SU-DHL-6 (cell line): ENCODE data around the gene PDE4B.

Experiments used
- H2AFZ ChIP-seq: fragments of 200-600 bp; sonication (generic); 2 replicates; pipeline ENCODE4 v1.6.1; 2014; ENCODE audit warnings: low read depth, mild to moderate bottlenecking, moderate library complexity, mixed read lengths, antibody characterized with exemption, low read length; ENCODE audit not compliant: severe bottlenecking
- H3F3A ChIP-seq: fragments of 200-600 bp; shearing (Covaris generic); 2 replicates; pipeline ENCODE4 v1.6.0; 2016; ENCODE audit warnings: antibody characterized with exemption, mild to moderate bottlenecking; ENCODE audit not compliant: insufficient read depth
- H3K27ac ChIP-seq: fragments of 200-600 bp; sonication (generic); 2 replicates; pipeline ENCODE4 v1.5.1; 2016; ENCODE audit warnings: low read depth, mild to moderate bottlenecking, low read length, moderate library complexity, mixed read lengths
- H3K27me3 ChIP-seq: fragments of 200-600 bp; sonication (generic), shearing (Covaris generic); 2 replicates; pipeline ENCODE4 v1.6.0; 2014; ENCODE audit warnings: mild to moderate bottlenecking, low read length
- H3K36me3 ChIP-seq: fragments of 200-600 bp; sonication (generic); 2 replicates; pipeline ENCODE4 v1.6.1; 2014; ENCODE audit warnings: mild to moderate bottlenecking, low read length, mixed read lengths
- H3K4me2 ChIP-seq: fragments of 300-600, 200-600 bp; shearing (Covaris generic), sonication (generic); 2 replicates; pipeline ENCODE4 v1.6.0; 2014; ENCODE audit warnings: low read length, low read depth, mild to moderate bottlenecking; ENCODE audit not compliant: poor library complexity, severe bottlenecking
- H3K4me3 ChIP-seq: fragments of 200-600 bp; sonication (generic); 2 replicates; pipeline ENCODE4 v1.5.1; 2014; ENCODE audit warnings: antibody characterized with exemption, low read length, mild to moderate bottlenecking, mixed read lengths; ENCODE audit not compliant: insufficient read depth, poor library complexity, severe bottlenecking
- H3K79me2 ChIP-seq: fragments of 200-600 bp; sonication (generic); 2 replicates; pipeline ENCODE4 v1.6.1; 2014; ENCODE audit warnings: mild to moderate bottlenecking, low read length, moderate library complexity; ENCODE audit not compliant: insufficient read depth
- H3K9ac ChIP-seq: fragments of 200-600 bp; sonication (generic); 2 replicates; pipeline ENCODE4 v1.7.0; 2014; ENCODE audit warnings: mild to moderate bottlenecking, low read length
- H3K9me2 ChIP-seq: fragments of 200-600 bp; sonication (generic); replicated peaks from 2 replicates; pipeline ENCODE4 v1.6.1; 2014; ENCODE audit warnings: low read length; ENCODE audit not compliant: insufficient read depth
- H3K9me3 ChIP-seq: fragments of 200-600 bp; sonication (generic); 2 replicates; pipeline ENCODE4 v1.6.1; 2014; ENCODE audit warnings: low read length, mixed read lengths; ENCODE audit not compliant: insufficient read depth
- H4K20me1 ChIP-seq: fragments of 200-600 bp; sonication (generic); 2 replicates; pipeline ENCODE4 v1.6.1; 2014; ENCODE audit warnings: low read depth, mild to moderate bottlenecking, antibody characterized with exemption, low read length, moderate library complexity, mixed read lengths
- CTCF ChIP-seq: fragments of 200-600 bp; sonication (generic); IDR thresholded peaks from one replicate; pipeline ENCODE4 v1.5.1; 2017; ENCODE audit warnings: antibody characterized with exemption, mild to moderate bottlenecking, low read length, moderate library complexity; ENCODE audit not compliant: insufficient read depth, poor library complexity, severe bottlenecking
- EZH2phosphoT487 ChIP-seq: fragments of 200-600 bp; sonication (generic), shearing (Covaris generic); conservative IDR thresholded peaks from 2 replicates; pipeline ENCODE4 v1.6.1; 2018; ENCODE audit warnings: mild to moderate bottlenecking, antibody characterized with exemption, low read length, moderate library complexity, mixed read lengths

The PDE4B gene

GRCh38 chr1:66326867-66327266 is 534.2 kb downstream of the PDE4B start:
- no peaks in the 10 kb centered on the region for H4K20me1 ChIP-seq
- H3K36me3 ChIP-seq, result no peaks in the 10 kb centered on the region
- no peaks in the 10 kb centered on the region for H3K9me2 ChIP-seq
- H3K79me2 ChIP-seq, result no peaks in the 10 kb centered on the region
- H2AFZ ChIP-seq, result no peak overlapping the region
- no peak overlapping the region for H3K27ac ChIP-seq
- no peak overlapping the region for H3K4me2 ChIP-seq
- H3K9ac ChIP-seq, result no peak overlapping the region
- H3K27me3 ChIP-seq, result no peaks in the 10 kb centered on the region; the same call in 1 of the 2 replicates
- H3K4me3 ChIP-seq, result no peak overlapping the region
- no peaks in the 10 kb centered on the region for H3K9me3 ChIP-seq
- TF ChIP-seq CTCF, result no peak
- H3F3A ChIP-seq, result no peaks in the 10 kb centered on the region

- no peak for TF ChIP-seq CTCF
- TF ChIP-seq EZH2phosphoT487, result no peak
- Histone ChIP-seq H3K4me2 (no peak overlapping the region), H3F3A (no peaks in the 10 kb centered on the region), H3K36me3 (no peaks in the 10 kb centered on the region), H2AFZ (no peak overlapping the region), H3K27me3 (no peaks in the 10 kb centered on the region; the same call in 1 of the 2 replicates), H3K9me3 (no peaks in the 10 kb centered on the region), H3K79me2 (no peaks in the 10 kb centered on the region), H3K4me3 (no peak overlapping the region), H4K20me1 (no peaks in the 10 kb centered on the region), H3K9me2 (no peaks in the 10 kb centered on the region), H3K9ac (no peak overlapping the region), H3K27ac (no peak overlapping the region)
Observed at GRCh38 chr1:66327588-66327987, 534.9 kb downstream of the PDE4B start.

GRCh38 chr1:66328896-66329295 is 536.2 kb downstream of the PDE4B start:
- no peaks in the 10 kb centered on the region for H3F3A ChIP-seq
- no peaks in the 10 kb centered on the region for H3K9me3 ChIP-seq
- H3K36me3 ChIP-seq, result no peaks in the 10 kb centered on the region
- no peaks in the 10 kb centered on the region for H4K20me1 ChIP-seq
- H3K9me2 ChIP-seq, result no peaks in the 10 kb centered on the region
- H2AFZ ChIP-seq, result no peak overlapping the region
- no peaks in the 10 kb centered on the region; the same call in 1 of the 2 replicates for H3K27me3 ChIP-seq
- no peak overlapping the region for H3K9ac ChIP-seq
- no peak overlapping the region for H3K27ac ChIP-seq
- TF ChIP-seq CTCF (no peak), EZH2phosphoT487 (no peak)
- H3K4me3 ChIP-seq, result no peak overlapping the region
- no peak overlapping the region for H3K4me2 ChIP-seq
- no peaks in the 10 kb centered on the region for H3K79me2 ChIP-seq
